HG02642 (cell line): ENCODE data around the gene GRID2.
"Not testable (repeated sequence)": the region's sequence is repeated elsewhere in the genome, so short reads cannot be mapped to it uniquely, and the experiment has no call there.

Experiments used
- ATAC-seq: cut with Tn5 transposase; IDR thresholded peaks from one replicate; pipeline ENCODE4 v1.9.1; 2021; ENCODE audit warnings: mild to moderate bottlenecking; ENCODE audit not compliant: unreplicated experiment, poor library complexity

The GRID2 gene

DNA sequence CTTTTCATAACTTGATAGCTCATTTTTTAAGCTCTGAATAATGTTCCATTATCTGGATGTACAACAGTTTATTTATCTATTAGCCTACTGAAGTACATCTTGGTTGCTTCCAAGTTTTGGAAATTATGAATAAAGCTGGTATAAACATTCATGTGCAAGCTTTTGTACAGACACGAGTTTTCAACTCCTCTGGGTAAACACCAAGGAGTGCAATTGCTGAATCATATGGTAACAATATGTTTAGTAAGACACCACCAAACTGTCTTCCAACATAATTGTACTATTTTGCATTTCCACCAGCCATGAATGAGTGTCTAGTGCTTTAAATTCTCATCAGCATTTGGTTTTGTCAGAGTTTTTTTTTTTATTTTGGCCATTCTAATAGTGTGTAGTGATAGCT, 1258.1 kb downstream of the GRID2 start:
- ATAC-seq, result no peak

GRCh38 chr4:93568758-93569157, 1265.0 kb downstream of the GRID2 start:
- ATAC-seq, result no peak

GRCh38 chr4:93573285-93573684, 1269.5 kb downstream of the GRID2 start:
- ATAC-seq, result no peak

GRCh38 chr4:93578942-93579341, 1275.2 kb downstream of the GRID2 start:
- ATAC-seq, result no peak

GRCh38 chr4:93605163-93605562, 1301.4 kb downstream of the GRID2 start:
- ATAC-seq, result no peak

DNA sequence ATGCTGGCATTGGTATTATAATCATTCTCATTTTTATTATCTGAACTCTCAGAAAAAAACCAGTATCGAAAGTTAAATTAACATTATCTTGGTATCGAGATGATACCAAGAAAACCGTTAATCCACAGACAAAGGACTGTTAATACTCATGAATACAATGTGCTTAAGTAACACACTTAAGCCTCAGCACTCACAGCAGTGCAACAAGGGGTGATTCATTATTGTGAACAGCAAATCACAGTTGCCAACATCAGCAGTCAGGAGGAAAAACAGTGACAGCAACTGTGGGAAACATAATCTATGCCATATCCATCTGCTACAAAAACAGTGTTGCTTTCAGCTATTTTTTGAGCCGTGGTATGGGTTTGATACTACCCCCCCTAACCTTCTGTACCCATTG, 1313.8 kb downstream of the GRID2 start:
- no peak for ATAC-seq

DNA sequence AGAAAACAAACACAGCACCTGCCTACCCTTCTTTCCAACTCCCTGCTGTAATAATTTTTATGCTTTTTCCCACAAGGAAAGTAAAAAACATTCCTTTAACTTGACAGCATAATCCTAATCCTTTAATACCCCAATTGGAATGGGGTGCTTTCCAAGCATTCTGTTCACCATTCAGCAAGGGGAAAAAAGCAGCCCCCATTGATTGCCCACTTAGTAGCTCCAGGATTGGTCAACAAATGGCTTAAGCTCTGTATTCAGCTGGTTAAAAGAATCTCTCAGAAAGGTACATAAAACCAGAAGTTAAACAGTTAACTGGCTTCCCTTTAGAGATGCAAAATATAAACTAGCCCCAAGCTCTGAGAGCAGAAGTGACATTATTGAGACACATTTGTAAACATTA, 1330.0 kb downstream of the GRID2 start:
- ATAC-seq, result no peak

DNA sequence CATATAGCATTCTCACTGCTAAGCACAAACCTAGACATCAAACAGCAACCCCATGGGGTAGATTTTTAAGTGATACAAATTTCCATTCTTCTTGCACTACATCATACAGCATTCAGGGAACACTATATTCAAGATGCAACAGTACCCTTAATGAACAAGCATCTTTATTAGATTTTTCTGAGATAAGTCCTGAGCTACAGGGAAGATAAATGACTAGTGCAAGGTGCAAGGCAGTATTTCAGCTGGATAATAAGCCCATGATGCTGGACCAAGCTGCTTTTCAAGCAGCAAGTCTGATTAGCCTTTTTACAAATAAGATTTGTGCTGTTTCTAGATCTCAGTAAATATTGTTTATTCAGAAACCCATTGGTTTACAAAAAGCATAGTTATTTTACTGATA, 1332.2 kb downstream of the GRID2 start:
- no peak for ATAC-seq

DNA sequence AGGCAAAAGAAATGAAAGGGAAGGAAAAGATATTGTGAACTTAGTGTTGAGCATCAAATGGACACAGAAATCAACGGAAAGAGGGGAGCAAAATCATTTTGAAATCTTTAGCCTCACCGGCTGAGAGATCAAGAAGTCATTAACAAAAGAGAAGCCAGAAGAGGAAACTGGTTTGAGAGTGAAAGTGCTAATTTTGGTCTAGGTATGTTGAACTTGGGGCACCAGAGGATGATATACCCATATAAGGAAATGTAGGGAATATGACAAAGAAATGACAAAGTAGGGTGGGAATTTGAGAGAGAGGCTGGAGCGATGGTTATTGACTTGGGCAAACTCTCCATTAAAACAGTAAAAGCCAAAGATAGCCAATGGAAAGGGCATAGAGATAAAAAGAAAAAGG, 1341.4 kb downstream of the GRID2 start:
- ATAC-seq, result no peak

DNA sequence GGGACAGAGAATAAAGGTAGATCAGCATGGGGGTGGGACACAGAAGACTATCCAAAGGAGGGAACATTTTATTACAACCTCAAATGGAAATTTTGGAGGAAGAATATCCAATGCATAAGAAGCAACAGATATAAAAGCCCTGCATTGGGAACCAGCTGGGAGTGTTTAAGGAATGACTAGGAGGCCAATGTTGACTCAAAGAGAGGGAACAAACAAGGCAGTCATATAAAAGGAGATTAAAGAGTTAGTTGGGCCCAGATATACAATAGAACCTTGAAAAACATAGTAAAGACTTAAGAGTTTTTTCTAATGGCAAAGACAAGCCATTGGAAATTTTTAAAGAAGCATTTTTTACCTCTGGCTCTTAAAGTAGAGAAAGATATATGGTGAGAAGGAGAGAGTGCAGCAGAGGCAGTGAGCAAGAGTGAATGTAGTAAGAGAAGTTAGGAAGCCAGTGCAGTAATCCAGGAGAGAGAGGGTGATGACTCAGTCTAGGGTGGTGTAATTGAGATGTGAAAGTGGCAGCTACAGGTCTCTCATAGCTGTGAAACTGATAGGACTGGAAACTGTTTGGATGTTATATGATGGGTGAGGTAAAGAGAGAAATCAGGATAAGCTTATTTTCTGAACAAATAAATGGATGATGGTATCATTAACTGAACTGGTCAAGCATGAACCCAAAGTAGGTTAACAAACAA, 1342.6 kb downstream of the GRID2 start:
- ATAC-seq, result no peak

DNA sequence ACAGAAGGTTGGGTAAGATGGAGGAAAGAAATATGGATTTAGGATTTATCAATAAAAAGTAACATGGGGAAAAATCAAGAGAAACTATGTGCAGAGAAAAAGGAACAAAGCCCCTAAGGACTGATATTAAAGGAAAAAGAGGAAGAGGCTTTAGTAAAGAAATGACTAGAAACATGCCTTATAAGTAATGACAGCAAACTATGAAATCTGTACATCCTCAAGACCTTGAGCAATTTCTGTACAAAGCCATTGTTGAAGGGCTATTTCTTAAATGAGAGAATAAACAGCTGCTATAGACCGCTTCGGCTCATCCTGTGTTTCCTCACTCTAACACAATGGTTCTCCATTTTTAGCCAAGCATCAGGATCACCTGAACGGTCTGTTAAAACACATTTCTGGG, 1344.5 kb downstream of the GRID2 start:
- no peak for ATAC-seq

DNA sequence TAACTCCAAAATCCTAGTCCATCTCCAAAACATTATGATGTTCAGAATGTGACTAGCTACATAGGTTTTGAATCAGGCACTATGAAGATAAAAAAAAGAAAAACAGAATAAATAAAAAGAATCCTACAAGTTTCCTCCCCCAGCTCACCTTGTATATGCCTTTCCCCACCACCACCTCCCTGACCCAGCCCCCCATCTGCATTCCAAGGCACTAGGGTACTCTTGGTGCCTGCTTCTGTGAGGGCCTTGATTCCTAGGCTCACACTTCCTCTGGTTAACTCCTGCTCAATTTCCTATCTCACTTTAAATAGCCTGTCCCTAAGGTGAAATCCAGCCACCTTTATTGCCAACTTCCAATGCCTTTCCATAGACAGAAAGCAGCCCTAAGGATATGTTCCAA, 1346.1 kb downstream of the GRID2 start:
- ATAC-seq, result no peak

DNA sequence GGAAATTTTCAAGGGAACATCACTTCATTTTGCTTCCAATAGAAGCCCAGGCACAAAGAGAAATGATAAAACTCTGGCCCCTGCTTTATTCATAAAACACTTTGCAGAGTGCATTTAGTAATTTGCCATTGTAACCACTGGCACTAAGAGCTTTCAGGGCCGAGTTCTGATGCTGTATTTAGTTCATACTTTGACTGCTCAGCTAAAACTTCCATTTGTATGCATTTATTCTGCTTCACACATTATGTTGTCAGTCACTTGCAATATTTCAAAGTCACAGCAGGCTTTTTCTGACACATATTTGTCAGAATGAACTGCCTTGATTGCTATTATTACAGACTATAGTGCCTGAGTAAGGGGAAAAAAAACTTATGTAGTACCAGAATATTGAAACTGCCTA, 1350.4 kb downstream of the GRID2 start:
- ATAC-seq, result no peak

- peak; percentile 67 for ATAC-seq
These were observed 1353.8 kb downstream of the GRID2 start for GRCh38 chr4:93657527-93657926.

- no peak for ATAC-seq
These were observed 1354.7 kb downstream of the GRID2 start for GRCh38 chr4:93658443-93658842.

GRCh38 chr4:93659629-93660028, 1355.9 kb downstream of the GRID2 start:
- no peak for ATAC-seq

- ATAC-seq, result no peak
These were observed 1356.3 kb downstream of the GRID2 start for GRCh38 chr4:93660036-93660435.

DNA sequence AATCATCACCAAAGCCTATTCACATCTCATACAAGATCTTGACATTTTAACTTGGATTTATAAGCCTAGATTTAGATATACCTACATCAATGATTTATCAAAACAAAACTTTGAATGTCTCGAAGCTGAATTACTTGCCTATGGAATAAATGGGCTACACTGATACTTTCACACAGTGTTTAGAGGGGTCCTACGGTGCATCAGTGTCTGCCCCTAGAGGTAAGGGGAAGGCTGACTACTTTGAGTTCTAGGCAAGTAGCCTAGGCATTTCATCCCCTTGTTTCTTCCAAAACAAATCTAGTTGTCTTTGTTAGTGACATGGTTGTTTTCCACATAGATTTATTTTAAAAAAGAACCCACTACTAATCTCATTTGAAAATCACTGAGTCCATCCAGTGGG, 1366.7 kb downstream of the GRID2 start:
- no peak for ATAC-seq

DNA sequence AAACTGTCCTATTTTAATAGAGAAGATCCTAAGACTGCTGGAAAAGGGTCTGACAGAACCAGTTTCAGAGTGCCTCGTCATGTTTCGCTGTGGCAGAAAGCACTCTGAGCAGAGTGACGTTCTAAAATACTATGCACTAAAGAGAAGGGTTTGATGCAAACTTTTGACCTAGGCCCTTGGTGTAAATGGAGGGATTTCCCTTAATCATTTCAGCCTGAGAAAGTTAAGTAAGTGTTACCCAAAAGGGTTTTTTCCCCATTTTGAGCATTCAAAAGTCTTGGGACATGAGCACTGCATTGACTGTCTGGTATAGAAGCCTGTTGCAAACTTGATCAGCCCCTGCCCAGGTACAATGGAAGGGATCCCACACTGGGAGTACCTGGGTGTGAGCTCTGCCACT, 1367.3 kb downstream of the GRID2 start:
- no peak for ATAC-seq

DNA sequence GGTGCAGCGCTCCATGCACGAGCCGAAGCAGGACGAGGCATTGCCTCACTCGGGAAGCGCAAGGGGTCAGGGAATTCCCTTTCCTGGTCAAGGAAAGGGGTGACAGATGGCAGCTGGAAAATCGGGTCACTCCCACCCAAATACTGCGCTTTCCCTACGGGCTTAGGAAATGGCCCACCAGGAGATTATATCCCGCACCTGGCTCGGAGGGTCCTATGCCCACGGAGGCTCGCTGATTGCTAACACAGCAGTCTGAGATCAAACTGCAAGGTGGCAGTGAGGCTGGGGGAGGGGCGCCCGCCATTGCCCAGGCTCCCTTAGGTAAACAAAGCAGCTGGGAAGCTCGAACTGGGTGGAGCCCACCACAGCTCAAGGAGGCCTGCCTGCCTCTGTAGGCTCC, 1373.2 kb downstream of the GRID2 start:
- ATAC-seq, result not testable (repeated sequence)

DNA sequence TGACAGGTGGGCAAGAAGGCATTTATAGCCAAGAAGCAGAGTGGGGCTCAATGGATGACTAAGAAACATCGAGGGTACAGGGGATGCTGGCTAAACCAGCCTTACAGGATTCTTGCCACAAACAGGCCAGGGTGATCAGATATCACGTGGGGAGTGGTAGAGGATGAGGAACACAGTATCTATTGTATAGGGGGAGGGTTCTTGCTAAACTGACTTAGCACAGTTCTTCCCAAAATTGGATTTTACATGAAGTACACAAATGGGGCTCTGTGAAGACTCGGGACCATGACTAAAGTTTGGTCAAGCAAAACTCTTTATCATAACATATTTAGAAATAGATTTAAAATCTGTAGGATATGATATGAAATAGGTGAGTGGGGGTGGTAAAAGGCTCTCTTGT, 1380.8 kb downstream of the GRID2 start:
- no peak for ATAC-seq

- no peak for ATAC-seq
These were observed 1383.5 kb downstream of the GRID2 start for GRCh38 chr4:93687304-93687703.

GRCh38 chr4:93688978-93689377, 1385.2 kb downstream of the GRID2 start:
- no peak for ATAC-seq
